K562 (cell line): ENCODE measurements around the gene RABL6.
"Not testable (repeated sequence)": the region's sequence is repeated elsewhere in the genome, so short reads cannot be mapped to it uniquely, and the experiment has no call there.

Experiments
- CBX5 ChIP-seq: IDR thresholded peaks from 2 replicates; pipeline ENCODE4 v1.6.1; 2014; ENCODE audit warnings: low read depth, borderline replicate concordance
- SREBF1 ChIP-seq: fragments of 150-350 bp; IDR thresholded peaks from 2 replicates; pipeline ENCODE4 v1.6.1; 2014; ENCODE audit warnings: antibody characterized with exemption, low read depth, low read length, borderline replicate concordance
- TARDBP ChIP-seq: fragments of 450-650 bp; IDR thresholded peaks from 2 replicates; pipeline ENCODE4 v1.6.1; 2016
- ZNF274 ChIP-seq: IDR thresholded peaks from 2 replicates; pipeline ENCODE4 v1.6.1; 2011; ENCODE audit warnings: low read depth, mild to moderate bottlenecking, low read length, moderate library complexity, borderline replicate concordance
- TF ChIP-seq, protein P1 (sequence below): fragments of 450-650 bp; conservative IDR thresholded peaks from 2 replicates; pipeline ENCODE4 v1.6.1; 2016; ENCODE audit warnings: missing genetic modification characterization, low read depth, mild to moderate bottlenecking, control low read depth, missing compliant biosample characterization
- TF ChIP-seq, protein P2 (sequence below): sonication (generic); formaldehyde crosslinking; IDR thresholded peaks from 2 replicates; pipeline ENCODE4 v1.8.1; 2023; ENCODE audit warnings: mild to moderate bottlenecking, missing genetic modification reagents
- TF ChIP-seq, protein P3 (sequence below): fragments of 450-650 bp; IDR thresholded peaks from 2 replicates; pipeline ENCODE4 v1.6.1; 2016; ENCODE audit warnings: borderline replicate concordance

DNA sequence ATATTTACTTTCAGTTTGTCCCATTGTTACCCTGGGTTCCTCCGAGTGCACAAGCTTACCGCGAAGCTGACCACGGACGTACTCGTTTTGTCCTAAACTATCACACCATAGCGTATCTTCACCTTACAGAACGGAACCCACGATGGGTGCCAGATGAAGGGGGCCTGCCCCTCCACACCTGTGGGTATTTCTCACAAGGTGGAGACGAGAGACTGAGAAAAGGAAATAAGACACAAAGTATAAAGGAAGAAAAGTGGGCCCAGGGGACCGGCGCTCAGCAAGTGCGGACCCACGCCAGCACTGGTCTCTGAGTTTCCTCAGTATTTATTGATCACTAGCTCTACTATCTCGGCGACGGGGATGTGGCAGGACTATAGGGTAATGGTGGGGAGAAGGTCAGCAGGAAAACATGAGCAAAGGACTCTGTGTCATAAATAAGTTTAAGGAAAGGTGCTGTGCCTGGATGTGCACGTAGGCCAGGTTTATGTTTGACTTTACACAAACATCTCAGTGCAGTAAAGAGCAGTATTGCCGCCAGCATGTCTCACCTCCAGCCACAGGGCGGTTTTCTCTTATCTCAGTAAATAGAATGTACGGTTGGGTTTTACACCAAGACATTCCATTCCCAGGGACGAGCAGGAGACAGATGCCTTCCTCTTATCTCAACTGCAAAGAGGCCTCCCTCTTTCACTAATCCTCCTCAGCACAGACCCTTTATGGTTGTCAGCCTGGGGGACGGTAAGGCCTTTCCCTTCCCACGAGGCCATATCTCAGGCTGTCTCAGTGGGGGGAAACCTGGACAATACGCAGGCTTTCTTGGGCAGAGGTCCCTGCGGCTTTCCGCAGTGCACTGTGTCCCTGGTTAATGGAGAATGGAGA lies 18.9 kb upstream of the RABL6 start:
- not testable (repeated sequence) for TF ChIP-seq ZNF274, SREBF1, TARDBP, CBX5
- TF ChIP-seq, protein P1, sequence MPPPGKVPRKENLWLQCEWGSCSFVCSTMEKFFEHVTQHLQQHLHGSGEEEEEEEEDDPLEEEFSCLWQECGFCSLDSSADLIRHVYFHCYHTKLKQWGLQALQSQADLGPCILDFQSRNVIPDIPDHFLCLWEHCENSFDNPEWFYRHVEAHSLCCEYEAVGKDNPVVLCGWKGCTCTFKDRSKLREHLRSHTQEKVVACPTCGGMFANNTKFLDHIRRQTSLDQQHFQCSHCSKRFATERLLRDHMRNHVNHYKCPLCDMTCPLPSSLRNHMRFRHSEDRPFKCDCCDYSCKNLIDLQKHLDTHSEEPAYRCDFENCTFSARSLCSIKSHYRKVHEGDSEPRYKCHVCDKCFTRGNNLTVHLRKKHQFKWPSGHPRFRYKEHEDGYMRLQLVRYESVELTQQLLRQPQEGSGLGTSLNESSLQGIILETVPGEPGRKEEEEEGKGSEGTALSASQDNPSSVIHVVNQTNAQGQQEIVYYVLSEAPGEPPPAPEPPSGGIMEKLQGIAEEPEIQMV (tag): not testable (repeated sequence)
- TF ChIP-seq, protein P2, sequence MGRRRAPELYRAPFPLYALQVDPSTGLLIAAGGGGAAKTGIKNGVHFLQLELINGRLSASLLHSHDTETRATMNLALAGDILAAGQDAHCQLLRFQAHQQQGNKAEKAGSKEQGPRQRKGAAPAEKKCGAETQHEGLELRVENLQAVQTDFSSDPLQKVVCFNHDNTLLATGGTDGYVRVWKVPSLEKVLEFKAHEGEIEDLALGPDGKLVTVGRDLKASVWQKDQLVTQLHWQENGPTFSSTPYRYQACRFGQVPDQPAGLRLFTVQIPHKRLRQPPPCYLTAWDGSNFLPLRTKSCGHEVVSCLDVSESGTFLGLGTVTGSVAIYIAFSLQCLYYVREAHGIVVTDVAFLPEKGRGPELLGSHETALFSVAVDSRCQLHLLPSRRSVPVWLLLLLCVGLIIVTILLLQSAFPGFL: not testable (repeated sequence)
- TF ChIP-seq, protein P3, sequence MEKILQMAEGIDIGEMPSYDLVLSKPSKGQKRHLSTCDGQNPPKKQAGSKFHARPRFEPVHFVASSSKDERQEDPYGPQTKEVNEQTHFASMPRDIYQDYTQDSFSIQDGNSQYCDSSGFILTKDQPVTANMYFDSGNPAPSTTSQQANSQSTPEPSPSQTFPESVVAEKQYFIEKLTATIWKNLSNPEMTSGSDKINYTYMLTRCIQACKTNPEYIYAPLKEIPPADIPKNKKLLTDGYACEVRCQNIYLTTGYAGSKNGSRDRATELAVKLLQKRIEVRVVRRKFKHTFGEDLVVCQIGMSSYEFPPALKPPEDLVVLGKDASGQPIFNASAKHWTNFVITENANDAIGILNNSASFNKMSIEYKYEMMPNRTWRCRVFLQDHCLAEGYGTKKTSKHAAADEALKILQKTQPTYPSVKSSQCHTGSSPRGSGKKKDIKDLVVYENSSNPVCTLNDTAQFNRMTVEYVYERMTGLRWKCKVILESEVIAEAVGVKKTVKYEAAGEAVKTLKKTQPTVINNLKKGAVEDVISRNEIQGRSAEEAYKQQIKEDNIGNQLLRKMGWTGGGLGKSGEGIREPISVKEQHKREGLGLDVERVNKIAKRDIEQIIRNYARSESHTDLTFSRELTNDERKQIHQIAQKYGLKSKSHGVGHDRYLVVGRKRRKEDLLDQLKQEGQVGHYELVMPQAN: not testable (repeated sequence)
